K562 (cell line): Measurements from ENCODE around the gene CCDC69. TPM values are rescaled to one million over a fixed set of nuclear protein-coding genes. Genes with fewer than 3 reads are reported as not detected.
A peak's percentile ranks its signal among the peaks of the same experiment; 100 is the strongest.

ENCODE experiments used
- CHD4 ChIP-seq: fragments of 200-600 bp; sonication (generic); IDR thresholded peaks from 3 replicates; pipeline ENCODE4 v1.6.1; 2012; ENCODE audit warnings: low read depth, mild to moderate bottlenecking, mixed read lengths, low read length, inconsistent platforms; ENCODE audit not compliant: insufficient read depth, insufficient replicate concordance, poor library complexity, severe bottlenecking
- HDAC1 ChIP-seq, 2 experiments: fragments of 450-650 bp; IDR thresholded peaks; 2 replicates each; pipeline ENCODE4 v1.6.1; 2016 to 2017; ENCODE audit warnings: inconsistent platforms in 1 of 2, mild to moderate bottlenecking in 1 of 2, moderate library complexity in 1 of 2
- NELFE ChIP-seq: IDR thresholded peaks from 2 replicates; pipeline ENCODE4 v1.6.1; 2011; ENCODE audit warnings: mild to moderate bottlenecking; ENCODE audit not compliant: insufficient read depth, insufficient read length
- ZBTB49 ChIP-seq: sonication (generic); formaldehyde crosslinking; IDR thresholded peaks from 2 replicates; pipeline ENCODE4 v1.8.0; 2022; ENCODE audit warnings: missing genetic modification reagents, mild to moderate bottlenecking, borderline replicate concordance
- ZKSCAN3 ChIP-seq: fragments of 250-450 bp; sonication (Bioruptor Pico); IDR thresholded peaks from 2 replicates; pipeline ENCODE4 v1.4.0; 2020
- ZNF57 ChIP-seq: fragments of 450-650 bp; formaldehyde crosslinking; IDR thresholded peaks from 2 replicates; pipeline ENCODE4 v1.4.0; 2020; ENCODE audit warnings: mild to moderate bottlenecking, moderate library complexity
- polyA plus RNA-seq, 8 experiments: library from polyadenylated mRNA; depleted of rRNA in 4 of 8; stranded (reverse) in 5 of 8; unstranded in 3 of 8; fragments of >200 nt; fragmentation: Nextera tagmentation in 2 of 8; fragmentation: Illumina TruSeq in 1 of 8; extraction: Ambion mirVana in 2 of 8; extraction: Trizol in 1 of 8; gene quantifications; 2 replicates each; pipeline versions ENCODE4 v1.2.1 to v1.2.3, GENCODE V29; 2011 to 2014; ENCODE audit warnings: inconsistent platforms in 1 of 8, missing spikeins in 1 of 8
- total RNA-seq, 7 experiments: library from RNA; depleted of rRNA in 6 of 7; stranded (reverse); fragments of >200 nt in 6 of 7; fragmentation: Illumina TruSeq in 2 of 7; extraction: Trizol in 2 of 7; gene quantifications; 2 replicates each; pipeline versions ENCODE4 v1.2.1 to v1.2.3, GENCODE V29; 2011 to 2021; ENCODE audit warnings: low replicate concordance in 1 of 7
- TF ChIP-seq, protein P1 (sequence below): fragments of 200-600 bp; sonication (generic); IDR thresholded peaks from one replicate; pipeline ENCODE4 v1.6.1; 2012; ENCODE audit warnings: mild to moderate bottlenecking, low read depth, low read length, inconsistent platforms
- TF ChIP-seq, protein P2 (sequence below): sonication (generic); formaldehyde crosslinking; IDR thresholded peaks from 2 replicates; pipeline ENCODE4 v1.8.0; 2023; ENCODE audit warnings: mild to moderate bottlenecking, missing genetic modification reagents

The CCDC69 gene
- total and polyA plus RNA-seq, 9 of the 15 experiments (the other 6 are each of a cell fraction or from before 2014, with no cell fraction given) = 0.65 to 12.2 (median 7.6) TPM

DNA sequence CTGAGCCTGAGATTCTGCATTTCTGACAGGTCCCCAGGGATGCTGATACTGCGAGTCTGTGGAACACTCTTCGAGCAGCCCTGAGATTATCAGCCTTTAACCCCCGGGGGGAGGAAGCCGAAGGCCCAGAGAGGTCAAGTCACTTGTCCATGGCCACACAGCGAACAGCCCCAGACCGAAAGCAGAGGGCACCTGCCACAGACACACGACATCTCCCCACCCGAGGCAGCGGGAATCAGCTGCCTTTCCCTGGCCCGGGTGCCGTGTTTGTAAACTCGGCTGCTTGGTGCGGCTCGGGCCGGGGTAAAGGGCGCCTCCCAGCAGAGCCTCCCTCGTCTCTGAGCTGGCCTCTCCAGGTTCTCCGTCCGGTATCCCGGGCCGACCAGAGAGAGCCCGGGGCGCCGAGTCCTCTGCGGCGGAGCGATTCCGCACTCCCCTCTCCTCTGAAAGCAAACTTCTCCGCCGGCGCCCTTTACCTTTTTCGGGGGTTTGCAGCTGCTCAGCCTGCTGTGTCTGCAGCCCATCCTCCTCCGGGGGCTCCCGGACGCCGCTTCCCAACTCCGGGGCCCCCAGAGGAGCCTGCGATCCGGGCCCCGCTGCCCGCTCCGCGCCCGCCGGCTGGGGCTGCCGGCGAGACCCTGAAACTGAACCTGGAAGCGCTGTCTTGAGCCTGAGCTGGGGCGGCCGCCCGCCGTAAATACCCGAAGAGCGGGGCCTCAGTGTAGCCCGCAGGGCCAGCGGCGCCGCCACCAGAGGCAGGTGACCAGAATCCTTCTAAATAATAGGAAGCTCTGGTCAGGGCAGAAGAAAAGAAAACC lies at the start of gene CCDC69 (continued):
- TF ChIP-seq, protein P1, sequence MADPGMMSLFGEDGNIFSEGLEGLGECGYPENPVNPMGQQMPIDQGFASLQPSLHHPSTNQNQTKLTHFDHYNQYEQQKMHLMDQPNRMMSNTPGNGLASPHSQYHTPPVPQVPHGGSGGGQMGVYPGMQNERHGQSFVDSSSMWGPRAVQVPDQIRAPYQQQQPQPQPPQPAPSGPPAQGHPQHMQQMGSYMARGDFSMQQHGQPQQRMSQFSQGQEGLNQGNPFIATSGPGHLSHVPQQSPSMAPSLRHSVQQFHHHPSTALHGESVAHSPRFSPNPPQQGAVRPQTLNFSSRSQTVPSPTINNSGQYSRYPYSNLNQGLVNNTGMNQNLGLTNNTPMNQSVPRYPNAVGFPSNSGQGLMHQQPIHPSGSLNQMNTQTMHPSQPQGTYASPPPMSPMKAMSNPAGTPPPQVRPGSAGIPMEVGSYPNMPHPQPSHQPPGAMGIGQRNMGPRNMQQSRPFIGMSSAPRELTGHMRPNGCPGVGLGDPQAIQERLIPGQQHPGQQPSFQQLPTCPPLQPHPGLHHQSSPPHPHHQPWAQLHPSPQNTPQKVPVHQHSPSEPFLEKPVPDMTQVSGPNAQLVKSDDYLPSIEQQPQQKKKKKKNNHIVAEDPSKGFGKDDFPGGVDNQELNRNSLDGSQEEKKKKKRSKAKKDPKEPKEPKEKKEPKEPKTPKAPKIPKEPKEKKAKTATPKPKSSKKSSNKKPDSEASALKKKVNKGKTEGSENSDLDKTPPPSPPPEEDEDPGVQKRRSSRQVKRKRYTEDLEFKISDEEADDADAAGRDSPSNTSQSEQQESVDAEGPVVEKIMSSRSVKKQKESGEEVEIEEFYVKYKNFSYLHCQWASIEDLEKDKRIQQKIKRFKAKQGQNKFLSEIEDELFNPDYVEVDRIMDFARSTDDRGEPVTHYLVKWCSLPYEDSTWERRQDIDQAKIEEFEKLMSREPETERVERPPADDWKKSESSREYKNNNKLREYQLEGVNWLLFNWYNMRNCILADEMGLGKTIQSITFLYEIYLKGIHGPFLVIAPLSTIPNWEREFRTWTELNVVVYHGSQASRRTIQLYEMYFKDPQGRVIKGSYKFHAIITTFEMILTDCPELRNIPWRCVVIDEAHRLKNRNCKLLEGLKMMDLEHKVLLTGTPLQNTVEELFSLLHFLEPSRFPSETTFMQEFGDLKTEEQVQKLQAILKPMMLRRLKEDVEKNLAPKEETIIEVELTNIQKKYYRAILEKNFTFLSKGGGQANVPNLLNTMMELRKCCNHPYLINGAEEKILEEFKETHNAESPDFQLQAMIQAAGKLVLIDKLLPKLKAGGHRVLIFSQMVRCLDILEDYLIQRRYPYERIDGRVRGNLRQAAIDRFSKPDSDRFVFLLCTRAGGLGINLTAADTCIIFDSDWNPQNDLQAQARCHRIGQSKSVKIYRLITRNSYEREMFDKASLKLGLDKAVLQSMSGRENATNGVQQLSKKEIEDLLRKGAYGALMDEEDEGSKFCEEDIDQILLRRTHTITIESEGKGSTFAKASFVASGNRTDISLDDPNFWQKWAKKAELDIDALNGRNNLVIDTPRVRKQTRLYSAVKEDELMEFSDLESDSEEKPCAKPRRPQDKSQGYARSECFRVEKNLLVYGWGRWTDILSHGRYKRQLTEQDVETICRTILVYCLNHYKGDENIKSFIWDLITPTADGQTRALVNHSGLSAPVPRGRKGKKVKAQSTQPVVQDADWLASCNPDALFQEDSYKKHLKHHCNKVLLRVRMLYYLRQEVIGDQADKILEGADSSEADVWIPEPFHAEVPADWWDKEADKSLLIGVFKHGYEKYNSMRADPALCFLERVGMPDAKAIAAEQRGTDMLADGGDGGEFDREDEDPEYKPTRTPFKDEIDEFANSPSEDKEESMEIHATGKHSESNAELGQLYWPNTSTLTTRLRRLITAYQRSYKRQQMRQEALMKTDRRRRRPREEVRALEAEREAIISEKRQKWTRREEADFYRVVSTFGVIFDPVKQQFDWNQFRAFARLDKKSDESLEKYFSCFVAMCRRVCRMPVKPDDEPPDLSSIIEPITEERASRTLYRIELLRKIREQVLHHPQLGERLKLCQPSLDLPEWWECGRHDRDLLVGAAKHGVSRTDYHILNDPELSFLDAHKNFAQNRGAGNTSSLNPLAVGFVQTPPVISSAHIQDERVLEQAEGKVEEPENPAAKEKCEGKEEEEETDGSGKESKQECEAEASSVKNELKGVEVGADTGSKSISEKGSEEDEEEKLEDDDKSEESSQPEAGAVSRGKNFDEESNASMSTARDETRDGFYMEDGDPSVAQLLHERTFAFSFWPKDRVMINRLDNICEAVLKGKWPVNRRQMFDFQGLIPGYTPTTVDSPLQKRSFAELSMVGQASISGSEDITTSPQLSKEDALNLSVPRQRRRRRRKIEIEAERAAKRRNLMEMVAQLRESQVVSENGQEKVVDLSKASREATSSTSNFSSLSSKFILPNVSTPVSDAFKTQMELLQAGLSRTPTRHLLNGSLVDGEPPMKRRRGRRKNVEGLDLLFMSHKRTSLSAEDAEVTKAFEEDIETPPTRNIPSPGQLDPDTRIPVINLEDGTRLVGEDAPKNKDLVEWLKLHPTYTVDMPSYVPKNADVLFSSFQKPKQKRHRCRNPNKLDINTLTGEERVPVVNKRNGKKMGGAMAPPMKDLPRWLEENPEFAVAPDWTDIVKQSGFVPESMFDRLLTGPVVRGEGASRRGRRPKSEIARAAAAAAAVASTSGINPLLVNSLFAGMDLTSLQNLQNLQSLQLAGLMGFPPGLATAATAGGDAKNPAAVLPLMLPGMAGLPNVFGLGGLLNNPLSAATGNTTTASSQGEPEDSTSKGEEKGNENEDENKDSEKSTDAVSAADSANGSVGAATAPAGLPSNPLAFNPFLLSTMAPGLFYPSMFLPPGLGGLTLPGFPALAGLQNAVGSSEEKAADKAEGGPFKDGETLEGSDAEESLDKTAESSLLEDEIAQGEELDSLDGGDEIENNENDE = peak; percentile 99
- TF ChIP-seq NELFE = no peak
- no peak for TF ChIP-seq ZKSCAN3
- TF ChIP-seq, protein P2, sequence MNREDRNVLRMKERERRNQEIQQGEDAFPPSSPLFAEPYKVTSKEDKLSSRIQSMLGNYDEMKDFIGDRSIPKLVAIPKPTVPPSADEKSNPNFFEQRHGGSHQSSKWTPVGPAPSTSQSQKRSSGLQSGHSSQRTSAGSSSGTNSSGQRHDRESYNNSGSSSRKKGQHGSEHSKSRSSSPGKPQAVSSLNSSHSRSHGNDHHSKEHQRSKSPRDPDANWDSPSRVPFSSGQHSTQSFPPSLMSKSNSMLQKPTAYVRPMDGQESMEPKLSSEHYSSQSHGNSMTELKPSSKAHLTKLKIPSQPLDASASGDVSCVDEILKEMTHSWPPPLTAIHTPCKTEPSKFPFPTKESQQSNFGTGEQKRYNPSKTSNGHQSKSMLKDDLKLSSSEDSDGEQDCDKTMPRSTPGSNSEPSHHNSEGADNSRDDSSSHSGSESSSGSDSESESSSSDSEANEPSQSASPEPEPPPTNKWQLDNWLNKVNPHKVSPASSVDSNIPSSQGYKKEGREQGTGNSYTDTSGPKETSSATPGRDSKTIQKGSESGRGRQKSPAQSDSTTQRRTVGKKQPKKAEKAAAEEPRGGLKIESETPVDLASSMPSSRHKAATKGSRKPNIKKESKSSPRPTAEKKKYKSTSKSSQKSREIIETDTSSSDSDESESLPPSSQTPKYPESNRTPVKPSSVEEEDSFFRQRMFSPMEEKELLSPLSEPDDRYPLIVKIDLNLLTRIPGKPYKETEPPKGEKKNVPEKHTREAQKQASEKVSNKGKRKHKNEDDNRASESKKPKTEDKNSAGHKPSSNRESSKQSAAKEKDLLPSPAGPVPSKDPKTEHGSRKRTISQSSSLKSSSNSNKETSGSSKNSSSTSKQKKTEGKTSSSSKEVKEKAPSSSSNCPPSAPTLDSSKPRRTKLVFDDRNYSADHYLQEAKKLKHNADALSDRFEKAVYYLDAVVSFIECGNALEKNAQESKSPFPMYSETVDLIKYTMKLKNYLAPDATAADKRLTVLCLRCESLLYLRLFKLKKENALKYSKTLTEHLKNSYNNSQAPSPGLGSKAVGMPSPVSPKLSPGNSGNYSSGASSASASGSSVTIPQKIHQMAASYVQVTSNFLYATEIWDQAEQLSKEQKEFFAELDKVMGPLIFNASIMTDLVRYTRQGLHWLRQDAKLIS (CRISPR knock-in tag) = peak; percentile 50
- no peak for TF ChIP-seq ZNF57 (CRISPR knock-in tag)
- TF ChIP-seq HDAC1 (IDR thresholded peaks at IDR 0.05) = peak in 1 of 2 experiments; percentile 27; a peak in 1 of 4 replicates
- 0 out of 2 replicates have a peak, but pooled peaks have one; percentile 36 for TF ChIP-seq ZBTB49 (CRISPR knock-in tag)
- TF ChIP-seq CHD4 = peak; percentile 31
